Activated CD8-positive, alpha-beta memory T cell treated with anti-CD3 and anti-CD28 coated beads for 48 hours (primary cell): ENCODE data around the gene RNF223.
"Not testable (repeated sequence)": the region's sequence is repeated elsewhere in the genome, so short reads cannot be mapped to it uniquely, and the experiment has no call there.

ENCODE experiments used
- DNase-seq, 3 experiments: peaks; one replicate each; pipeline ENCODE4 v3.0.0-alpha.2; 2020; ENCODE audit warnings: low read depth in 2 of 3, low spot score in 2 of 3

RNF223 gene

DNA sequence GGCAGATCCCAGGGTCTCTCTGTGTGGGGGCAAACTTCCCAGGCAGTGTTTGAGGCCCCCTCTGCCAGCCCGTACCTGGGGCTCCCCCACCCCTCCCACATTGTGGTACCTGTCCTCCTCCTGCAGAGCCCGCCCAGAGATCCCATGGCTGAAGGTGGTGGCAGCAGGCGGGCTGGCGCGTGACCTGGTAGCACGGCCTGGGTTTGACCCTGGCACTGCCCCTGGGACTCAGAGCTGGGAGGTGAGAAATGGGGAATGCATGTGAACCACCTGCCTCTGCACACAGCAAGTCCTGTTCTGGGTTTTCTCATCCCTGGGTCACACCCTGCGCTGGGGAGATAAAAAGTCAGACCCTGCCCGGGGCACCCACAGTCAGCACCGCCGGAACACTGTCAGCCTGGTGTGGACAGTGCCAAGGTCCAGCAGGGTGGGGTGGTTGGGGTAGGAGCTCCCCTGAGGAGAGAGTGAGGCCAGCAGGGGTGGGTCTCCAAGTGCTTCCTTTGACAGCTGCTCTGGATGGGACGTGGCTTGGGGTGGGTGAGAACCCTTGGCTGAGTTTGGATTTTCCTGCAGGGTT is 42.4 kb downstream of the RNF223 start:
- no peak for DNase-seq

DNA sequence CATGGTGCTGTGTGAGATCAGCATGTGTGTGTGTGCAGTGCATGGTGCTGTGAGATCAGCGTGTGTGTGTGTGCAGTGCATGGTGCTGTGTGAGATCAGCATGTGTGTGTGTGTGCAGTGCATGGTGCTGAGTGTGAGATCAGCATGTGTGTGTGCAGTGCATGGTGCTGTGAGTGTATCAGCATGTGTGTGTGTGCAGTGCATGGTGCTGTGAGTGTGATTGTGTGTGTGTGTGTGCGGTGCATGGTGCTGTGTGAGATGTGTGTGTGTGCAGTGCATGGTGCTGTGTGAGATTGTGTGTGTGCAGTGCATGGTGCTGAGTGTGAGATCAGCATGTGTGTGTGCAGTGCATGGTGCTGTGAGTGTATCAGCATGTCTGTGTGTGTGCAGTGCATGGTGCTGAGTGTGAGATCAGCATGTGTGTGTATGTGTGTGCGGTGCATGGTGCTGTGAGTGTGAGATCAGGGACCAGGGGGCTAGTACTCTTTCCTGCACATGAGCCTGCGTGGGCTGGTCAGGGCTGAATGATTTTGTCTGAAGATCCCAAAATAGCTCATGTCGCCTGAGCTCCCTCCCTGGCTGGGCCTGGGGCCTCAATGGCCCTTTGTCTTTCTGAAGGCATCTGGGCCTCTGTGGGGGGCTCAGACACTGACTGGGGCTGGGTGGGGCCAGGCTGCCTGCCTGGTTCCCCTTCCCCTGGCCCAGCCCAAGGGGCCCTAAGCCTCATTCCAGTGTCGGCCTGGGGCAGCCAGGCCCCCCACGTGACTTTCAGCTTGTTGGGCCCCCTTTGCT is 43.0 kb downstream of the RNF223 start:
- not testable (repeated sequence) for DNase-seq

DNA sequence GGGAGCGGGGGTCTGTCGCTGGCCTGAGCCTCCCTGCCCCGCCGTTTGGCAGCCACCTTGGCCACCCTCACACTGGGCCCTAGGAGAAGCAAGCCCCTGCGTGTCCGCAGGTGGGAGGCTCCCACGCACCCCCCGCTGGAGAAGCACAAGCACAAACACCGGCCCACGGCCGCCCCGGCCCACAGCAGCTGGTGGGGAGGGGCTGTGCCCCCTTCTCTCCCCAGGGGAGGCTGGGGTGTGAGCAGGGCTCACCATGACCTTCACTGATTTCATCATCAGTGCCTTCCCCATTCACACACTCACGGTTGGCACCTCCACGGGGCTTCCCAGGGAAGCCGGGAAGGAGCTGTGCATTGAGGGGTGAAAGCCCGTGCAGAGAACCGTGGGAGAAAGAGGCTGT is 46.3 kb downstream of the RNF223 start:
- no peak for DNase-seq

DNA sequence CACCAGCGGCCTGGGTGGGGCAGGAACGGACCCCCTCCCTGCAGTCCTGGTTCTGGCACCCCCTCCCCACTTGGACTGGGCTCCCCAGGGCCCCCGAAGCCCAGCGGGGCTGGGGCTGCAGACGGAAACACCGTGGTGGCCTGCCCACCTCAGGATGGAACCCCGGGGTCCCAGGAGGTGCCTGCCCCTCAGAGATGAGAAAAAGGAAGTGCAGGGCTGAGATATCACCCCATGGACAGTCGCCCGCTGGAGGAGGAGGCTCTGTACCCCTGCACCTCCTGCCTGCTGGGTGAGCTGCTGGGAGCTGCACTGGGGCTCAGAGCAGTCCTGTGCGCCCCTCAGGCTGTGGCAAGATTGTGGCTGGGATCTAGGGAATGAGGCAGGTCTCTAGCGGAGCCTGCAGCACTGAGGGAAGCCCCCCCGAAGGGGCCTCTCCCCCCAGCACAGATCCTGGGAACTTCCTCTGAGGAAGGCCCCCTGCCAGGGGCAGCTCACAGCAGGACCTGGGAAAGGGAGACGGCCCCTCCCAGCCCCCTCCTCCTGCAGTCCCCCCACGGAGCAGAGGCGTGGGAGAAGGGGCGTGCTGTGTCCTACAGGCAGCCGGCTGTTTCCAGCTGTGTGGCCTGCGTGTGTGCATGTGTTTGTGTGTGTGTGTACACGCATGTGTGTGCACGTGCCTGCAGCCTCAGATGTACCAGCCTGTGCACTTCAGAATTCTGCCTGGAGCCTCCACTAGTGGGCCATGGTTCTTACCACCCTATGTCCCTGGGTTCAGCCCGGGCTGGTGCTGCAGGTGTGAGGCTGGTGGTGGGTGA is 47.3 kb downstream of the RNF223 start:
- DNase-seq: no peak

DNA sequence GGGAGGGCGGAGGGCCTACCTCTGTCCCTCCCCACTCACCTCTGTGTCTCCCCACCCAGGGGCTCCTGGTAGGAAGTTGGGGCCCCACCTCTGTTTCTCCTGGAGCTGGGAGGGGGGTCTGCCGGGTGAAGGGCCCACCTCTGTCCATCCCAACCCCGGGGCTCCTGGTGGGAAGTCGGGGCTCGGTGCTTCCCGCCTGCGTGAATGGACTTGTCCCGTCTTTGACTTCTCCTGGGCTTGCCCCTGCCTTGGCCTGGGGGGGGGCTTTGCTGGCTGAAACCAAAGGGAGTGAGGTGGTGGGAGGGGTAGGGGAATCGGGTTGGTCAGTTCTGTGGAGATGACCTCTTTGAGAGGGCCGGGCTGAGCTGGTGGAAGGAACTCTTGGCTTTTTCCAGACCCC is 48.4 kb downstream of the RNF223 start:
- no peak for DNase-seq

DNA sequence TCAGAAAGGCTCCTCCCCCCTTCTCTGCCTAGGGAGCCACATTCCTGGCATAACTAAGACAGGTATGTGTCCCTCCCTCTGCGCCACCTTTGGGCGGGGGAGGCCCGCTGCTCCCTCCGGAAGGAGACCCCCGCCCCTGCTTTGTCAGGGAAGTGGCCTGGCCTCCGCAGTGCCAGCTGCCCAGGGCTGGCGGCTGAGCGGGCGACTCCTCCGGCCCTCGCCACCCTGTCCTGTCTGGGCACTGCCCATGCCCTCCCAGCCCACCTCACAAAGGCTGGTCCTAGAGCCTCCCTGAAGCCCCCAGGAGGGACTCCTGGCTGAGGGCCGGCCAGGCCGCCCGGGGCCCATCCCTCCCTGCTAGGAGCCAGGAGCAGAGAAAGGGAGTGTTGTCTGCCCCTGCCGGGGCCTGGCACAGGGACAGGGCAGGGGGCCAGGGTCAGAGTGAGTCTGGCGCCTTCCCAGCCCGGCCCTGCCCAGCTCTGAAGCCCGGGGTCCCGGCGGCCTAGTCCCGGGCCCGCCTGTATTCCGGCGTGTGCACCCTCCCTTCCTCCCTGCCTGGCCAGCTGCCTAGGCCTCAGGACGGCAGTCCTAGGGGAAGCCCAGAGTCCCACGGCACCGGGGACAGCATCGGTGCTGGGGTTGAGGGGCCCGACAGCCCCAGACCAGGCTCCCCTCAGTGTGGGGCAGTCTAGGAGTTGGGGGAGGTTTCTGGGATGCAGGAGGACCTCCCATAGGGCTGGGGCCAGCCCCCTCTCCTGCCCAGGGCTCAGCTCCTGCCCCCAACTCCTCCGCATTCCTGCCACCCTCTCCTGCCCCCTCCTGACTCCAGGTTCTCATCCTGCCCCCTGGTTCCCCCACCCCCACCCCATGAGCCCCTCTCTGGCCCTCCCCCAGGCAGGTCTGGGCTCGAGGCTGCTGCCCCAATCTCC is 49.1 kb downstream of the RNF223 start:
- no peak for DNase-seq

DNA sequence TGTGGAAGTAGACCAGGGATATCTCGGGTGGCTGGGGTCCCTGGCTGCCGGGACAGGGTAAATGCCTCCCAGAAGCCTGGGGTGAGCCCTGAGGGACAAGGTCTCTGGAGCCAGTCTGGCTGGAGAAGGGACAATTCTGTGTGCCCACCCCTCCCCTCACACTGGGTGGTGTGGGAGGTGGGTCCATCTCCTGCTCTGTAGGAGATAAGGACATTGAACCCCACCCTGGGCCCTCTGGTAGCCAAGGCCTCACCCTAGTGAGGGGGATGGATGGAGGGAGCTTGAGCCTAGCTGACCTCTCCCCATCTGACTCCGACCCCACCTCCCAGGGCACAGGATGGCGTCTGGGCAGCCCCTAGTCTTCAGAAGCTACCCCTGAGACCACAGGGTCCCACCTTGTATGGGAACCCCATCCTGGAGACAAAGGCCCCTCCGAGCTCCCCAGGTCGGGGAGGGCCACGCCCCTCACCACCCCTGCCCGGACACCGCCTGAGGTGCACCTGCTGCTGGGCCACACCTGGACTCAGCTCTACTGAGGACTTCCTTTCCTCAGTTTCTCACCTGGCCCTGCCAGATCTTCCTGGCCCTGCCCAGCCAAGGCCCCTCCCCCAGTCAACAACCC is 49.8 kb downstream of the RNF223 start:
- no peak for DNase-seq

DNA sequence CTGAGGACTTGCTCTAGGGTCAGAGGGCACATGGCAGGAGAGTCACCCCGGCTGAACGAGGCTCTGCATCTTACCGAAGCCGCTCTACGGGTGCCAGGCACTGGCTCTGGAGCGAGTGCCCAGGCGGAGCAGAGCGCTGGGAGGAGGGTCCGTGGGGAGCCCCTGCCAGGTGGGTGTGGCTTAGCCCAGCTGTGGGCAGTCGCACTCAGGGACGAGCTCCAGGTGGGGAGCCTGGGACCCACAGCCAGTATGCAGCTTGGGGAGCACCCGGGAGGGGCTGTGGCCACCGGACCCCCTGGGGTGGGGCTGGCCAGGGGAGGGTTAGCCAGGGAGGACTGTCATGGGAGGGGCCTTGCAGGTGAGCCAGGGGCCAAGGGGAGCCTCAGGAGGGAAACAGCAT is 50.4 kb downstream of the RNF223 start:
- no peak for DNase-seq

DNA sequence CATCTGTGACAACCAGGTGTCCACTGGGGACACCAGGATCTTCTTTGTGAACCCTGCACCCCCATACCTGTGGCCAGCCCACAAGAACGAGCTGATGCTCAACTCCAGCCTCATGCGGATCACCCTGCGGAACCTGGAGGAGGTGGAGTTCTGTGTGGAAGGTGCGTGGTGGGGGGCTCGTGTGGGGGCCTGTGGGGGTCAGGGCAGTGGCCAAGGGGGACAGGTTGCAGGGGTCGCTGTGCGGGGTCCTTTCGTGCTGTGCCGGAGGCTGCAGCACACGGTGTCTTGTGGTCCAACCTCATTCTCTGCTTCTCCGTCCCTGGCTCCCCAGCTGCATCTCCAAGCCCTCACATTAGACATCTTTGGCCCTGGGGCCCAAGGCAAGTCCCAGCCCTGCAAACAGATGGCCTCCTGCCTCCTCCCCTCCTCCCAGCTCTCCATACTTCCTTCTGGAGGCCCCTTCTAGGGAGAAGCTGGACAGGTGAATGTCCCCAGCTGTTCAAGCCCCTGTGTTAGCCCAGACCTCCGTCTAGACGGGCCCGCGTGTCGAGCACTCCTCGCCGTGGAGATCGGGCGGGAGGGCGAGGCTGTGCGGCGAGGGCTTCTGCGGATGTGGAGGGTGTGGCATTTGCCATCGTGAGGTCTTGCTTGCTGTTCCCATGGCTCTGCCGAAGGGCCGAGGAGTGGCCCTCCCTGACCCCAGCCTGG is 51.6 kb downstream of the RNF223 start:
- no peak for DNase-seq

DNA sequence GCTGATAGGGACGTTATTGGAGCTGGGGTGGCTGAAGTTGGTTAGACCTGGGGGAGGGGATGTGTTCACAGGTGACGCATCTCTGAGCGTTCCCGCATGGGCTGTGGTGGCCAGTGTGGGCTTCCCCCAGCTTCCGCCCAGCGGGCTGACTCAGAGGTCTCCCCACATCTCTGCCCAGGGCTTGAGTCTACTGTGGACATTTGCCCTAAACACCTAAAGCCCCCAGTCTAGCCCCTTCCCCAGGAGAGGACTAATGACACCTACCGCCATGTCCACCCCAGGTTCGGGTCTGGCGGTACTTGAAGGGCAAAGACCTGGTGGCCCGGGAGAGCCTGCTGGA is 52.2 kb downstream of the RNF223 start:
- DNase-seq: no peak

DNA sequence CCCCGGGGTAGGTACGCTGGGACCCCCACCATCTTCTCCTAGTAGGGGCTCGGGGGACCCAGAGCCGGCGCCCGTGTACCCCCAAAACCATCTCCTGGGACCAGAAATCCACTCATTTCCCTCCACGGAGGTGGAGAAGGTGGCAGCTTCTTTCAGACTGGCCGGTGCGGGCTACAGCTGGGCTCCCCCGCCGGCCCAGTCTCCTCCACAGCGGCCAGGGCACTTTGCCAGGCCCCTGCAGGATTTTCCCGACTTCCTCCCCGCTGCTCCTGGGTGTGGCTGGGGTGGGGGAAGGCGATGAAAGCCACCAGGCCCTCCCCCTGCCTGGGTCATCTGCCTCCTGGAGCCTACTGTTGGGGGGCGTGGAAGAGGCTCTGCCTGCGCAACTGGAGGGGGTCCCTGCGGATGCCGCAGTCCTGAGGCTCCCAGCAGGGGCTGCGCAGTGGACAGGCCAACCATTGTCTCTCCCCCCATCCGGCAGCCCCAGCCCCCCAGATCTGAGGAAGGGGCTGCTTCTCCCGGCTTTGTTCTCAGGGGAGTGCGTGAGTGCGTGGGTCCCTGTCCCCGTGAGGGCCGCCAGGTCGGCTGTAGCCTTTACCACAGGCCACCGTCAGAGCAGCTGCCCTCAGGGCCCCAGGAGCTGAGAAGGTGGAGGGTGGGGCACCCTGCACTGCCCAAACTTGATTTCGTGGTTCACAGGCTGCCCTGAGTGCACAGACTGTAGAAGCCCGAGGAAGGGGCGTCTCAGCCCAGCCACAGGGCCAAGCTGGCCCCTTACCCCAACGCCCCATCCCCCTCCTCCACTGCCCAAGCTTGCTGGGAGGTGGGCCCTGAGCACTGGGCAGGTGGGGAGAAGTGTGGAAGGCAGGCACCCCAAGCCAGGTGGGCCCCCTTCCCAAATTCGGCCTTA is 52.8 kb downstream of the RNF223 start:
- no peak for DNase-seq
